HG03108 (cell line): ENCODE measurements around the gene ATOH7.
"Not testable (repeated sequence)": the region's sequence is repeated elsewhere in the genome, so short reads cannot be mapped to it uniquely, and the experiment has no call there.

Experiments
- ATAC-seq: cut with Tn5 transposase; IDR thresholded peaks from one replicate; pipeline ENCODE4 v1.9.1; 2021; ENCODE audit warnings: moderate library complexity; ENCODE audit not compliant: unreplicated experiment

The ATOH7 gene

GRCh38 chr10:68238371-68238770 is 6.5 kb upstream of the ATOH7 start:
- ATAC-seq = no peak

- no peak for ATAC-seq
These were observed 5.3 kb upstream of the ATOH7 start for GRCh38 chr10:68237173-68237572.

DNA sequence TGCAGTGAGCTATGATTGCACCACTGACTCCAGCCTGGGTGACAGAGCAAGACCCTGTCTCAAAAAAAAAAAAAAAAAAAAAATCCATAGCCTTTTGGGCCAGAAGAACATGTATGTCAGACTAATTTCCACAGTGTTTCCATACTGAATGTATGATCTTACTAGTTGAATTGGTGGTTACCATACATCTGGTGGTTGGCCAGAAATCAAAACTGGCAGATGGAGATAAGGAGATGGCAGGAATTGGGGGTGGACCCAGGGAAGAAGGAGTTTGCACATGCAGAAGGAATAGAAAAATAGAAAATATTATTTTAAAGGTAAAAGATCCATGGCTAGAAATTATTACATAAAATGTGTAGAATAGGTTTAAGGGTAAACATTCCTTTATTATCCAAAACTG is 3.7 kb upstream of the ATOH7 start:
- no peak for ATAC-seq

DNA sequence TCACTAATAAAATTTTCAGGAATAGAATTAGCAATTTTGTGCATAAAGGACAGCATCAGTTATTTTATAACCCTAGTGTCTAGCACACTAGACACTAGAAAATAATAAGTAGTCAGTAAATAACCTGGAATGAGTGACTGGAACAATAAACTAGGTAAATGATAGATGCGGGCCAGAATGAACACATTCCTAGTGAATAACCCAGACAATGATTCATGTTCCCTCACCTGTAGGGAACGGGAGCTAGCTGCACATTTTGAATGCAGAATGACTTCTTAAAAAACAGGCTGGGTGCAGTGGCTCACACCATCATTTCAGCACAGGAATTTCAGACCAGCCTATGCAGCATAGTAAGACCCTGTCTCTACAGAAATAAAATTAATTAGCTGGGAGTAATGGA is 3.2 kb upstream of the ATOH7 start:
- no peak for ATAC-seq

DNA sequence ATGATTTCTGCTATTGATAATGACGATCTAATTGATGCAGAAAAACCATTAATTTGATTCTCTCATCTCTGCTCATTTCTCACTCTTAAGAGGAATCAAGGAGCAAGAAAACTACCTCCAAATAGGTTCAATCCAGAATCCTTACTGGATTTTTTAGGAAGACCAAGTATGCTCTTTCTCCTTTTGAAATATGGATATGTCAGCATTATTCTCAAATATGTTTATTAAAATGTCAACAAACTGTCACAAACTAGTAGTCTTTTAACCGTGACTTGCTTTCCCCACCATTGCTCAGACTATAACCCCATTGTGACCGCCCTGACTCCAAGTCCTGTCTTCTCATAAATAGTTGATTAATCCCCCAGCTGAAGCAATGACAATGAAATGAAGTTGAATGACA is 1.1 kb upstream of the ATOH7 start:
- no peak for ATAC-seq

DNA sequence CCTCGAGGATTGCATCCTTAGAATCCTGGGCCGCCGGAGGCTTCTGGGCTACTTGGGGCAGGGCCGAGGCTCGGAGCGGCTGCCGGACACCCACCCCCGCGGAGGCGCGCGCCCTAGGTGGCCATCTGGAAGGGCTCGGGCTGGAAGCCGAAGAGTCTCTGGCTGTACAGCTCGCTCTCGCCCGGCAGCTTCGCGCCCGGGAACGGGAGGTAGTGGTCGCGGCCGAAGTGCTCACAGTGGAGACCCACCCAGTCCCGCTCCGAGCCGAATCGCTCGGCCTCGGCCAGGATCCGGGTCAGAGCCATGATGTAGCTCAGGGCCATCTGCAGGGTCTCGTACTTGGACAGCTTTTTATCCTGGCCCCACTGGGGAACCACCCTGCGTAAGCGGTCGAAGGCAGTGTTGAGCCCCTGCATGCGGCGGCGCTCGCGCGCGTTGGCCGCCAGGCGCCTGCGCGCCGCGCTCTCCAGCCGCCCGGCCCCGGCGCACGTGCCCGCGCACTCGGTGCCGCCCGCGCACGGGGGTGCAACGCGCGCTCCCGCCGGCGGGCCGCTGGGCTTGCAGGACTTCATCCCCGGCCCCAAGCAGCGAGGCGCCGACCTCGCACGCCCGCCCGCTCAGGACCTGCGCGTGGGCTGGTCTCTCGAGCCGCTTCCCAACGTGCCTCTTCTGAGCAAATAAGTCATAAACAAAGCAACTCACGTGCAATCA is 652 bp downstream of the ATOH7 start:
- ATAC-seq = peak; percentile 92

DNA sequence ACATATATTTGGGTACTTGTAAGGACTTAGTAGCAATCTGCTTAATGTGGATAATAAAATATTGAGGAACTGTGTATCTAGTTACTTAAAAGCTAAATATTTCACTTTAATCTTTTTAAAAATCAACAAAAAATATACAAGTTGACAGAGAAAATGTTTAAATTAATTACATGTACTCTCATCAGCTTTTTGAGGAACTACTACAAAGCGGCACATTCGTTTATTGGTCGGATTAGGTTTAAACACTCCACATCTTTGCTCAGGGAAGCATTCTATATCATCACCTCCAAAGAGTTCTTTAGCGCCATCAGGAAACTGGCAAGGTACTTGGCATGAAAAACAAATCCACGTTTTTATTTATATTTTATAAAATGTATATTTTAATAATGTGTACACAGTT is 1.6 kb downstream of the ATOH7 start:
- no peak for ATAC-seq

GRCh38 chr10:68224810-68225209 is 7.1 kb downstream of the ATOH7 start:
- no peak for ATAC-seq

DNA sequence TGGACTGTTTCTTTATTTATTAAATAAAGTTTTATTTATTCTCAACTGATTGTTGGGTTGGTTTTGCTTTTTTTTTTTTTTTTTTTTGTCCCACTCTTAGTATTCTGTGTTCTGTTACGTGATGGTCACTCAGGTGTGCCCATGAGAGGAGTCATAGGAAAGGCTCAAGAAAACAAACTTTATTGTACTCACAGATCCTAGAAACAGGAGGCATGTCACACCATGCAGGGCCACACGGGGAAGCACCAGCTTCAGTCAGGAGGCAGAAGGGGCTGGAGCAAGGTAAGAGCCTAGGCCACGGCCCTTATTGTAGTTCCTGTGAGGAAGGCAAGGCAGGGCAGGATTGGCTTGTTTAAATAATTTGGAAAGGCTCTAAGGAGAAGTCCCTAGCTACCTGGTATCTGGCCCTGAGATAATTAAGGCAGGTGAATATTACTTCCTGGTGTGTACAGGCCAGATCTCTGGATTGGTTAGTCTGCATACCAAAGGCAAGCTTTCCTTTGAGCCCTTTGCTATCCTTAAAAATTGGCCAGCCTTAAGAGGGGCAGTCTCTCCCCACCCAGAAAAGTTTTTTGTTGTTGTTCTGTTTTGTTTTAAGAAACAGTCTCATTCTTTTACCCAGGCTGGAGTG is 8.3 kb downstream of the ATOH7 start:
- no peak for ATAC-seq

- no peak for ATAC-seq
These were observed 9.5 kb downstream of the ATOH7 start for GRCh38 chr10:68222391-68222790.

DNA sequence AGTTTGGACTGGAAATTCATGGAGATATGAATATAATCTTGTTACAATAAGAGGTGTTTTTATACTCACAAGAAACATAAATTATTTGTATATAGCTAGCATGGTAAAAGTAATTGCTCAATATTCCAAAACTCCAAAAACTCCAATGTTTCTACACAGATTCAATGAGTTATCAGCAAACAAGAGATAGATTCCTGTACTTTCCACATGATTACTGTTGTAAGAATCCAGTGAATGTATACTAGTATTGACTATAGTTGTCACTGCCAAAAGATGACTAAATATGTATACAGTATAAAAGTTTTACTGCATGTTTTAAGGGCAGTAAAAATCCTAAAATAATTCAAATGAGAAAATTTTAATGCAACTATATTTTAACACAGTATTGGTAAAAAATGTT is 10.7 kb downstream of the ATOH7 start:
- no peak for ATAC-seq

DNA sequence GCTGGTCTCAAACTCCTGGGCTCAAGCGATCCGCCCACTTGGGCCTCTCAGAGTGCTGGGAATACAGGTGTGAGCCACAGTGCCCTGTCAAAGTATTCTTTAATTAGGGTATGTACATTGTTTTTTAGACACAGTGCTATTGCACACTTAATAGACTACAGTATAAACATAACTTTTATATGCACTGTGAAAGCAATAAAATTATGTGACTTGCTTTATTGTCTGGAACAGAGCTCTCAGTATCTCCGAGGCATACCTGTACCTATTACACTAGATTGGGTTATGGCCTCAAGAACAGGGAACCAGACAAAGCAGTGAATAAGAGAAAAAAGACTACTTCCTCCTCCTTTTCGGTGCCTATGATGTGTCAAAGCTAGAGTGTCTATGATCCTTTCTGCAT is 13.1 kb downstream of the ATOH7 start:
- ATAC-seq = no peak

DNA sequence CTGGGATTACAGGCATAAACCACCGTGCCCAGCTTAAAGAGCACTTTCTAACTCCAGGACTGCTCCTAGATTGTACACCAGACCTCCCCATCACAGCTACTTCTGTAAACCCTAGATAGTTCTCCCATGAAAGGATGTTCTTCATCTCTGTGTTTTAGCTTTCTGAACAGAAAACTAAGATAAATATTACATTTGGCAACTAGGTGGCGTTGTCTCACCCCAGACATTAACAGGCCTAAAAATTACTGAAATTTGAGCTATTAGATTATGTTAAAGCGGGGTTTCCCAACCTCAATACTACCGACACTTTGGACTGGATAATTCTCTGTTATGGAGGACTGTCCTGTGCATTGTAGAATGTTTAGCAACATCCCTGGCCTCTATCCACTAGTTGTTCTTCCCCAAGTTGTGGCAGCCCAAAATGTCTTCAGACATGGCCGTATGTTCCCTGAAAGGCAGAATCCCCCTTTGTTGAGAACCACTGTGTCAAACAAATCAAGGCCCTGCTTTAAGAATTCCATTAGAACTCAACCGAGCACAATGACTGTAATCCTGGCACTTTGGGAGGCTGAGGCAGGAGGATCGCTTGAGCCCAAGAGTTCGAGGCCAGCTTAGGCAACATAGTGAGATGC is 19.1 kb downstream of the ATOH7 start:
- ATAC-seq = no peak

DNA sequence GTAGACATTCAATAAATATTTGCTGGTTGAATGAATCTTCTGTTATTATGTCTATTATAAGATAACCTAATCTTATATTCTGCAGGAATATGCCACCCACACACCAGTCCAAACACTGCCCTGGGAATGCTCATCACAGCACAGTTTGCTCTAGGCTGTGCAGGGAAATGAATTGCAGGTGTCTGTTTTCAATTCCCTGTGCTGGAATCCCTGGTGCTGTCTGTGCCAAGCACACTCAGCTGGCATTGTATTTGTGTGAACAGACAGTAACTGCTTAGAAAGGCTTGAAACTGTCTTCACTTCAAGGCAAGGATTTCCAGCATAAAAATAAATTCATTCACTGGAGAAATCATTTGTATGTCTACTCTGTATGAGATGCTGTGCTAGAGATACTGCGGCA is 20.2 kb downstream of the ATOH7 start:
- no peak for ATAC-seq

DNA sequence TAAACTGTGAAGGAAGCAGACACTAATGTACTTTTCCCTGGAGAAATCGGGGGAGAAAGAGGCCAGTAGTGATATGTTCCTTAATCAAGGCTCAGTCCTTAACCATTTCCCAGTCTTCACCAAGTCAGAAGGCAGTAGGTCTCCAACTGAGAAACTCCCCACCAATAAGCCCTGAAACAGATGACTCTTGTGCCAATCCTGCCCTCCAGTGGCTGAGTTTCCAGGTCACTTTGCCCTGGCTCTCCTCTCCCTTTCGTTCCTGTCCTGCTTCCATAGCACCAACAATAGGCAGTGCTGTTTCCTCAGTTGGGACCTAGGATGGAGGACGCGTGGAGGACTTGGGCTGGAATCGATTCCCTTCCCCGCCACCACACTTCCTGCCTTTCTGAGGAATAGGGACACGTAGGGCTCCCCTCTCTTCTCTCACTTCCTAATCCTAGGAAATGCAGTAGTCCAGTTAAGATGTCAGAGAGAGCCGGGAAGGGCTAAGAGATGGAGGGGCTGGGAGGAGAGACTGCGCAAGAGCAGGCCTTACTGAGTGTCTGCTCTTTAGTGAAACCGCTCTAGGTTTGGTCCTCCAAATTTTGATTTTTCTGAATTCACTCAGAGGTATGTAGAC is 23.4 kb downstream of the ATOH7 start:
- ATAC-seq = peak; percentile 69

GRCh38 chr10:68202960-68203353 is 29.0 kb downstream of the ATOH7 start:
- ATAC-seq = no peak

- ATAC-seq = no peak
These were observed 35.2 kb downstream of the ATOH7 start for GRCh38 chr10:68196701-68197100.

DNA sequence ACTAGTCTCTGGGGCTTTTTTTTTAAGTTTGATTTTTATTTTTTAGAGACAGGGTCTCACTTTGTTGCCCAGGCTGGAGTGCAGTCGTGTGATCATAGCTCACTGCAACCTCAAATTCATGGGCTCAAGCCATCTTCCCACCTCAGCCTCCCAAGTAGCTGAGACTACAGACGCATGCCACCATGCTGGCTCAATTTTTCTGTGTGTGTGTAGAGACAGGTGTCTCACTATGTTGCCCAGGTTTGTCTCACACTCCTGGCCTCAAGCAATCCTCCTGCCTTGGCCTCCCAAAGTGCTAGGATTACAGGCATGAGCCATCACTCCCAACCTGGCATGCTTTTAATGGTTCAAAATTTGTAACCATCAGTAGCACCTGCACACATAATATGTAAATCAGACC is 36.1 kb downstream of the ATOH7 start:
- ATAC-seq = not testable (repeated sequence)

DNA sequence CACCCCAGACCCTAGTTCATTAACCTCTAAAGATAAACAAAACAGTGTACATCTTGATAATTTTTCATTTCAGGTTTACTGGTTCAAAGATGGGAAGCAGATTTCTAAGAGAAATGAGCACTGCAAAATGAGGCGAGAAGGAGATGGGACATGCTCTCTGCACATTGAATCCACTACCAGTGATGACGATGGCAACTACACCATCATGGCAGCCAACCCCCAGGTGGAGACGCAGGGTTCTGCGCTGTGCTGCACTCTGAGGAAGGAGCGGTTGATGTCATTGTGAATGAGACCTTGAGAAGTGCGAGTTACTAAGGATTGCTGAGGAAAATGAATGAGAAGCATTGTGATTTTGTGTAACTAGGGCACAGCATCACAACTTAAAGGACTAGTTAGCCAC is 37.6 kb downstream of the ATOH7 start:
- ATAC-seq = no peak

GRCh38 chr10:68192113-68192512 is 39.8 kb downstream of the ATOH7 start:
- no peak for ATAC-seq

DNA sequence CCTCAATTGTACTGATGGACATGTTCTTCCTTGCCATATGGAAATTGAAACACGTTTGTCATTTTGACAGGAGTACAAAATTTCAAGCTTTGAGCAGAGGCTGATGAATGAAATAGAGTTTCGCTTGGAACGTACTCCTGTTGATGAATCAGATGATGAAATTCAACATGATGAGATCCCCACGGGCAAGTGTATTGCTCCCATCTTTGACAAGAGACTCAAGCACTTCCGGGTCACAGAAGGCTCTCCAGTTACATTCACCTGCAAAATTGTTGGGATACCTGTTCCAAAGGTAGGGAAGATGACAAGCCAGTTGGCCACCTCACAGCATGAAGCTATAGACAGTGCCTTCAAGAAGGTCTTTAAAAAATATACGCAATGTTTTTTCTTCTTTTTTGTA is 43.1 kb downstream of the ATOH7 start:
- no peak for ATAC-seq

GRCh38 chr10:68185085-68185484 is 46.8 kb downstream of the ATOH7 start:
- no peak for ATAC-seq
